Bronchial epithelial cell (primary cell): ENCODE measurements around the gene HOXB6. TPM values are rescaled to one million over a fixed set of nuclear protein-coding genes. Genes with fewer than 3 reads are reported as not detected.

ENCODE experiments used
- DNase-seq: peaks from one replicate; pipeline ENCODE4 v3.0.0-alpha.2; 2010; ENCODE audit warnings: low read depth
- FAIRE-seq: peaks from 2 replicates; lab custom pipeline; 2011; peaks lifted over from hg19 to GRCh38; lab: Jason Lieb, UNC
- H3K27me3 ChIP-seq: 2 replicates; pipeline ENCODE4 v1.5.1; 2011; ENCODE audit warnings: low read length; ENCODE audit not compliant: control insufficient read depth, insufficient read depth
- H3K36me3 ChIP-seq: 2 replicates; pipeline ENCODE4 v1.5.1; 2011; ENCODE audit warnings: low read length; ENCODE audit not compliant: control insufficient read depth, insufficient read depth
- H3K4me3 ChIP-seq: 2 replicates; pipeline ENCODE4 v1.5.1; 2011; ENCODE audit warnings: mild to moderate bottlenecking, low read depth, low read length, control low read depth
- total RNA-seq: library from RNA; depleted of rRNA; stranded (reverse); fragments of >200 nt; gene quantifications from 2 replicates; pipeline ENCODE4 v1.2.1, GENCODE V29; 2014
- TF ChIP-seq, protein P1 (sequence below): IDR thresholded peaks from 2 replicates; pipeline ENCODE4 v1.5.1; 2011; ENCODE audit warnings: mild to moderate bottlenecking, moderate library complexity, low read length, control low read depth, inconsistent platforms; ENCODE audit not compliant: insufficient read depth, severe bottlenecking

Gene HOXB6
- total RNA-seq, 1 donor from 2014 or later: not detected

DNA sequence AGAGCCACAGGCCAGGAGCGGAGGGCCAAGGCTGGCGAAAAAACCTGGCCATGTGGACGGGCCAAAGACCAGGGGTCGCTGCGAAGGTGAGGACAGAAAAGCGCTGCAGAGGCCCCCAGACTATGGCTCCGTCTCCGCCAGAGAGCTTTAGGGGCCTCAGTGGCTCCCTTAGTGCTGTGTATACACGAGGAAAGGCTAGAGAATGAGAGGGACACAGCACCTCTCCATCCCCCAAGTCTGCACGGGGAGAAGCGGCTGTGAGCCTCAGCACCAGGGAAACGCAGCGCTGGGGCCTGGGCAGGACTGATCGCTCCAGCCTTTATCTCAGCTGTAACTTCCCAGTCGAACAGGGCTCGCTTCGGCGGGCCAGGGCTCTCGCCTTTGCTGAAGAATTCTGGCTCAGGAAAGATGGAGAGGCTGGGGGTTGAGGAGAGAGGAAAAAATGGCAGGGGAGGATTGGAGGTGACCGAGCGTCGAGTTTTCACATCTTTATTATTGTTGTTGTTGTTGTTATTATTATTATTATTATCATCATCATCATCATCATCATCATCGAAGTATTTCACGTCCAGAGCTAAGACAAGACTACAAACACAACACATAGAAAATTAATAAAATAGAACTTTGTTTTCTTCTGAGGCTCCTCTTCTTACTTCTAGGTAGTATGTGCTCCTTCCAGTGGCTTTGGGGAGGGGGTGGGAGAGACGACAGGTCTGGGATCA is 9.3 kb downstream of the HOXB6 start:
- Histone ChIP-seq H3K36me3 (no peaks in the 10 kb centered on the region), H3K27me3 (peaks cover 89% of the 10 kb centered on the region), H3K4me3 (no peak overlapping the region)
- no peak for DNase-seq
- TF ChIP-seq, protein P1, sequence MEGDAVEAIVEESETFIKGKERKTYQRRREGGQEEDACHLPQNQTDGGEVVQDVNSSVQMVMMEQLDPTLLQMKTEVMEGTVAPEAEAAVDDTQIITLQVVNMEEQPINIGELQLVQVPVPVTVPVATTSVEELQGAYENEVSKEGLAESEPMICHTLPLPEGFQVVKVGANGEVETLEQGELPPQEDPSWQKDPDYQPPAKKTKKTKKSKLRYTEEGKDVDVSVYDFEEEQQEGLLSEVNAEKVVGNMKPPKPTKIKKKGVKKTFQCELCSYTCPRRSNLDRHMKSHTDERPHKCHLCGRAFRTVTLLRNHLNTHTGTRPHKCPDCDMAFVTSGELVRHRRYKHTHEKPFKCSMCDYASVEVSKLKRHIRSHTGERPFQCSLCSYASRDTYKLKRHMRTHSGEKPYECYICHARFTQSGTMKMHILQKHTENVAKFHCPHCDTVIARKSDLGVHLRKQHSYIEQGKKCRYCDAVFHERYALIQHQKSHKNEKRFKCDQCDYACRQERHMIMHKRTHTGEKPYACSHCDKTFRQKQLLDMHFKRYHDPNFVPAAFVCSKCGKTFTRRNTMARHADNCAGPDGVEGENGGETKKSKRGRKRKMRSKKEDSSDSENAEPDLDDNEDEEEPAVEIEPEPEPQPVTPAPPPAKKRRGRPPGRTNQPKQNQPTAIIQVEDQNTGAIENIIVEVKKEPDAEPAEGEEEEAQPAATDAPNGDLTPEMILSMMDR: no peak
- no peak for FAIRE-seq

DNA sequence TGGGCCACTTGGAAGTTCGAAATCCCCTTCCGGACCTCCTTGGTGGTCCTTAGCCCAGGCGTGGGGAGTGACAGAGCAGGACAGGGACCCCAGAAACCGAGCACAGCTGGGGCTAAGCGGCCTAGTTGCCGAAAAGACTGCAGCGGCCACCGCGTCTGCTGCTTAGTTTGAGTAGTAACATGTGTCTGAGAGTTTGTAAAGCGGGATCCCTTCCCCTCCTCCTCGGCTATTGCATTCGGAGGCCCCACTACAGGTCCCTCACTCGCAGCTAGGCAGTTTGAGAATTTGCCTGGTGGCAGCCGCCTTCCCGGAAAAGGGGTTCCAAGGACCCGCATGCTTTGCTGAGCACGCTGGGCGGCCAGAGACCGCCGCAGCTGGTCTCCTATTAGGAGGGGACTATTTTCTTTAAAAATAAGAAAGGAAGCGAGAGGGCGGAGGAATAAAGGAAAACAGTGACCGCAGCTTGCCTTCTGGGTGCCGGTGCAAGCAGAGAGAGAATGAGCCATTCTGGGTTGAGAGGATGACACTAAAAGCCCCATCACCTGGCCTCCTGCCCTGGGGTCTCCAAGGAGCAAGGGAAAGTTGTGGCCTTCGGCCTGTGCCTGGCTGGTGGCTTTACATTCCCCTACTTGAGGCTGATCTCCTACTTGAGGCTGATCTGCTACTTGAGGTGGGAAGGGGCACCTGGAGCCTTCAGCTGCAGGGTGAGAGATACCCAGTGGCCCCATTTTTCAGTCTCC is 10.1 kb downstream of the HOXB6 start:
- no peak for FAIRE-seq
- TF ChIP-seq, protein P1: no peak
- Histone ChIP-seq H3K27me3 (peaks cover 86% of the 10 kb centered on the region), H3K4me3 (no peak overlapping the region), H3K36me3 (no peaks in the 10 kb centered on the region)
- no peak for DNase-seq

- TF ChIP-seq, protein P1: peak; percentile 96
- H3K27me3 ChIP-seq: peaks cover 86% of the 10 kb centered on the region
- no peak overlapping the region for H3K4me3 ChIP-seq
- DNase-seq (peak; percentile 32), FAIRE-seq (no peak)
- H3K36me3 ChIP-seq: no peaks in the 10 kb centered on the region
These were observed 10.8 kb downstream of the HOXB6 start for GRCh38 chr17:48593840-48594537.

GRCh38 chr17:48593126-48593829 is 11.5 kb downstream of the HOXB6 start, which contains the start of gene HOXB5:
Gene HOXB5 (minus strand): TSS chr17:48593779. CDS start chr17:48593682, 97 bp downstream.
- no peaks in the 10 kb centered on the region for H3K36me3 ChIP-seq
- TF ChIP-seq, protein P1: no peak
- DNase-seq: no peak
- no peak for FAIRE-seq
- peaks cover 85% of the 10 kb centered on the region for H3K27me3 ChIP-seq
- H3K4me3 ChIP-seq: no peak within 1 kb of the TSS

GRCh38 chr17:48592577-48592976 is 12.2 kb downstream of the HOXB6 start:
- DNase-seq (no peak), FAIRE-seq (no peak)
- H3K4me3 ChIP-seq: no peak overlapping the region
- H3K36me3 ChIP-seq: no peaks in the 10 kb centered on the region
- H3K27me3 ChIP-seq: peaks cover 84% of the 10 kb centered on the region
- TF ChIP-seq, protein P1: no peak
